ENCODE results near the gene OPTC.

Gene OPTC

GRCh38 chr1:203505526-203506204 lies 11.7 kb downstream of the OPTC start:
- H3K9me3 ChIP-seq (ENCODE audit: insufficient read depth, low read depth, low read length) = no peaks in the 10 kb centered on the region
- H4K20me1 ChIP-seq (ENCODE audit: insufficient read depth, low read length, poor library complexity, severe bottlenecking) = no peaks in the 10 kb centered on the region
- peaks cover 7% of the 10 kb centered on the region for H3K4me1 ChIP-seq (ENCODE audit: insufficient read depth, low read length, poor library complexity, severe bottlenecking)
- H3K27me3 ChIP-seq (ENCODE audit: insufficient read depth, low read length, poor library complexity, severe bottlenecking) = no peaks in the 10 kb centered on the region
- no peak overlapping the region for H3K9ac ChIP-seq (ENCODE audit: low read depth, low read length, poor library complexity, severe bottlenecking)
- H3K36me3 ChIP-seq (ENCODE audit: insufficient read depth, low read length) = no peaks in the 10 kb centered on the region
- no peak overlapping the region for H3K4me2 ChIP-seq (ENCODE audit: low read depth, low read length, poor library complexity, severe bottlenecking)
- no peak overlapping the region for H3K4me3 ChIP-seq (ENCODE audit: low read length, poor library complexity, severe bottlenecking)
- H3K79me2 ChIP-seq (ENCODE audit: insufficient read depth, low read length) = no peaks in the 10 kb centered on the region
- H3F3A ChIP-seq (ENCODE audit: low read depth) = no peaks in the 10 kb centered on the region
- no peaks in the 10 kb centered on the region for H3K9me2 ChIP-seq (replicated peaks; ENCODE audit: low read depth, low read length)
- H2AFZ ChIP-seq (ENCODE audit: low read length) = no peak overlapping the region
- TF ChIP-seq EZH2phosphoT487 (IDR thresholded peaks at IDR 0.05; ENCODE audit: borderline replicate concordance) (no peak), CTCF (conservative IDR thresholded peaks at IDR 0.05; ENCODE audit: low read length) (no peak)

- Histone ChIP-seq H4K20me1 (ENCODE audit: insufficient read depth, low read length, poor library complexity, severe bottlenecking) (no peaks in the 10 kb centered on the region), H3K27me3 (ENCODE audit: insufficient read depth, low read length, poor library complexity, severe bottlenecking) (no peaks in the 10 kb centered on the region), H3K36me3 (ENCODE audit: insufficient read depth, low read length) (no peaks in the 10 kb centered on the region), H3K4me3 (ENCODE audit: low read length, poor library complexity, severe bottlenecking) (no peak overlapping the region), H3K9me3 (ENCODE audit: insufficient read depth, low read depth, low read length) (no peaks in the 10 kb centered on the region), H3F3A (ENCODE audit: low read depth) (no peaks in the 10 kb centered on the region), H2AFZ (ENCODE audit: low read length) (no peak overlapping the region), H3K9ac (ENCODE audit: low read depth, low read length, poor library complexity, severe bottlenecking) (no peak overlapping the region), H3K9me2 (replicated peaks; ENCODE audit: low read depth, low read length) (no peaks in the 10 kb centered on the region), H3K79me2 (ENCODE audit: insufficient read depth, low read length) (no peaks in the 10 kb centered on the region), H3K4me2 (ENCODE audit: low read depth, low read length, poor library complexity, severe bottlenecking) (no peak overlapping the region), H3K4me1 (ENCODE audit: insufficient read depth, low read length, poor library complexity, severe bottlenecking) (peaks cover 7% of the 10 kb centered on the region)
- TF ChIP-seq EZH2phosphoT487 (IDR thresholded peaks at IDR 0.05; ENCODE audit: borderline replicate concordance) = no peak
- TF ChIP-seq CTCF (conservative IDR thresholded peaks at IDR 0.05; ENCODE audit: low read length) = no peak
These were observed 13.1 kb downstream of the OPTC start for GRCh38 chr1:203506858-203507626.

GRCh38 chr1:203507759-203508158 lies 13.8 kb downstream of the OPTC start:
- H3K27me3 ChIP-seq (ENCODE audit: insufficient read depth, low read length, poor library complexity, severe bottlenecking) = no peaks in the 10 kb centered on the region
- no peaks in the 10 kb centered on the region for H3F3A ChIP-seq (ENCODE audit: low read depth)
- H3K4me2 ChIP-seq (ENCODE audit: low read depth, low read length, poor library complexity, severe bottlenecking) = no peak overlapping the region
- H3K4me1 ChIP-seq (ENCODE audit: insufficient read depth, low read length, poor library complexity, severe bottlenecking) = peaks cover 7% of the 10 kb centered on the region
- H4K20me1 ChIP-seq (ENCODE audit: insufficient read depth, low read length, poor library complexity, severe bottlenecking) = no peaks in the 10 kb centered on the region
- no peaks in the 10 kb centered on the region for H3K9me3 ChIP-seq (ENCODE audit: insufficient read depth, low read depth, low read length)
- H2AFZ ChIP-seq (ENCODE audit: low read length) = no peak overlapping the region
- TF ChIP-seq CTCF (conservative IDR thresholded peaks at IDR 0.05; ENCODE audit: low read length) = no peak
- no peak for TF ChIP-seq EZH2phosphoT487 (IDR thresholded peaks at IDR 0.05; ENCODE audit: borderline replicate concordance)
- H3K9me2 ChIP-seq (replicated peaks; ENCODE audit: low read depth, low read length) = no peaks in the 10 kb centered on the region
- H3K9ac ChIP-seq (ENCODE audit: low read depth, low read length, poor library complexity, severe bottlenecking) = no peak overlapping the region
- no peaks in the 10 kb centered on the region for H3K79me2 ChIP-seq (ENCODE audit: insufficient read depth, low read length)
- H3K36me3 ChIP-seq (ENCODE audit: insufficient read depth, low read length) = no peaks in the 10 kb centered on the region
- H3K4me3 ChIP-seq (ENCODE audit: low read length, poor library complexity, severe bottlenecking) = no peak overlapping the region
